Pulmonary artery endothelial cell (primary cell): ENCODE data around the gene GPRC5C. TPM values are rescaled to one million over a fixed set of nuclear protein-coding genes. Genes with fewer than 3 reads are reported as not detected.
"Not testable (repeated sequence)": the region's sequence is repeated elsewhere in the genome, so short reads cannot be mapped to it uniquely, and the experiment has no call there.

Experiments
- DNase-seq: peaks from one replicate; pipeline ENCODE4 v3.0.0-alpha.2; 2011; ENCODE audit warnings: low read depth, low spot score
- total RNA-seq: library from RNA; depleted of rRNA; stranded (reverse); fragments of >200 nt; gene quantifications from 2 replicates; pipeline ENCODE4 v1.2.3, GENCODE V29; 2014

The GPRC5C gene
- total RNA-seq, 1 donor from 2014 or later, result not detected

DNA sequence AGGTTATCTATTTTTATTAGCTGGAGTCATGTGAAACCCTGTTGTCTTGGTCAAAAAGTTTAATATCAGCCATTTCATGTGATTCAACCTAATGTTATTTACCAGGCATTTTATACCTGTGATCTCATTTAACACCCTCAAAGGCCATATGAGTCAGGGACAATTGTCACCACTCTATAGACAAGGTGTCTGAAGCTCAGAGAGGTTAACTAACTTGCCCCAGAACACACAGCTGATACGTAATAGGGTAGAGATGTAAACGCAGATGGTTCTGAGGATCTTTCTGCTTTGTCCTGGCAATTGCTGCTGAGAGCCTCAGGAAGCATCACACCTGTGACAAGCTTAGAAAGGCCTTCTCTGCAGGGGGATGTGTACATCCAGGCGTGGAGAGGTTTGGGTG lies 39.5 kb downstream of the GPRC5C start:
- no peak for DNase-seq

DNA sequence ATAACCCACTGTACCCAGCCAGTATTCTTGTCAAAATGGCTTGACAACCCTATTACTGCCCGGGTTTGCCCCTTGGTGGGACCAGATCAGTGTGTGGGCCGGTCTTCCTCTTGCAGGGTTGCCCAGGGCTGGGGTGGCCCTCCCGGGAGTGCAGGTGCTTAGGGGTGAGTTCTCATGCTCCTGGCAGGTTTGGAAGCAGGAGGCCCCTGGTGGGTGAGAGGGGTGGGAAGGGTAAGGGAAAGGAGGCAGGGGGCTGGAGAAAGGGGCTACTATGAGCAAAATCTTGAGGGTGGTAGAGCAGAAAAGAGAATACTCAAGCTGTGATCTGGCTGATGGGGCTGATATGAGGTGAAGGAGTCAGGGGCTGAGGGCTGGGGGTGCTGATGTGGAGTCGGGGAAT lies 41.0 kb downstream of the GPRC5C start:
- no peak for DNase-seq

DNA sequence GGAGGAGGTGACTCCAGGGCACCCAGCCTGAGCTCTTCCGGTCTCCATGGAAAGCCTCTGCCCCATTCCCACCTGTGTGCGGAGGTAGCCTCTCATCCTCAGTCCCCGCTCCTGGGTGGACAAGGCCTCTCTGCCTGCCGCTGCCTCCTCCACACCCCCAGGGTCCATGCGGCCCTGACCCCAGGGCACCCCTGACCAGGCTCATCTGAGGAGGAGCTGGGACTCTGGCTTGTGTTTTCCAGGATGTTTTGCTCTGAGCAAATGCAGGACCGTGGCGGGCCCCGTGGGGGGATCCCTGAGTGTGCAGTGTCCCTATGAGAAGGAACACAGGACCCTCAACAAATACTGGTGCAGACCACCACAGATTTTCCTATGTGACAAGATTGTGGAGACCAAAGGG lies 41.4 kb downstream of the GPRC5C start:
- no peak for DNase-seq

DNA sequence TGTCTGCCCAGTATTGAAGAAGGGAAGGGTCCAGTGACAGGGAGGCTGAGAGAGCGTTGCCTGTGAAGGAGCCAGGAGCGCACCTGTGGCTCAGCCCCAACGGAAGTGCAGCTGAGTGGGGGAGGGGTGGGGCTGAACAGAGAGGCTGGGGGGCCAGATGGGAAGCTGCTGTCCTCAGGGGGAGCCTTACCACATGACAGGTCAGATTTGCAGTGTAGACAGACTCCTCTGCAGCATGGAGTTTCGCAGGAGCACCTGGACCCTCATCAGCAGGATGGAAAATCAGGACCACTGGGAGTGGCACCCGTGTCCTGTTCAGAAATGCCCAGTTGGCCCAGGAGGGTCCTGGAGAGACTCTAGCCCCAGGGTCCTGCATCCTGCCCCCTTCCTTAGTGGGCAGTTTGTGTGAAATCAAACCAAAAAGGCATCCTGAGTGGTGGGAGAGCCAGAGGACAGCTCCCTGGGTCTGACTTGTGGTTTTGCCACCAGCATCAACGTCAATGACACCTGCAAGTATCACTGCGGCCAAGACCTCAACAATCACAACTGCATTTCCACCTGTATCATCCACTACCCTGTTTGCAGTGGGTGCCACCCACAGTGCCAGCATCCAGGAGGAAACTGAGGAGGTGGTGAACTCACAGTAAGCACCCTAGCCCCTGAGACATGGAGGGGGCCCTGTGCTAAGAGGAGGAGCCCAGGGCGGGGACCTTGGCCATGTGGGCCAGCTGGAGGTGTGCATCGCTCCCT lies 42.3 kb downstream of the GPRC5C start:
- no peak for DNase-seq

DNA sequence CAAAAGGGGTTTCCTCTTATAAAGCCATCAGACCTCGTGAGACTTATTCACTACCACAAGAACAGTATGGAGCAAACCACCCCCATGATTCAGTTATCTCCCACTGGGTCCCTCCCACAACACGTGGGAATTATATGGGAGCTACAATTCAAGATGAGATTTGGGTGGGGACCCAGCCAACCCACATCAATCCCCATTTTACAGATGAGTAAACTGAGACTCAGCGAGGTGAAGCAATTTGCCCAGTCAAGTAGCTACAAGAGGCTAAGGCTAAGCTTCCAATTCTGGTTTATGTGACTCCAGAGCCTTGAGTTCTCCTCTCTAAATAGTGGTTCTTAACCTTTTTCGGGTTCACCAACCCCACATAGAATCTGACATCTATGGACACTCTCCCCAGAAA lies 43.3 kb downstream of the GPRC5C start:
- DNase-seq, result no peak

DNA sequence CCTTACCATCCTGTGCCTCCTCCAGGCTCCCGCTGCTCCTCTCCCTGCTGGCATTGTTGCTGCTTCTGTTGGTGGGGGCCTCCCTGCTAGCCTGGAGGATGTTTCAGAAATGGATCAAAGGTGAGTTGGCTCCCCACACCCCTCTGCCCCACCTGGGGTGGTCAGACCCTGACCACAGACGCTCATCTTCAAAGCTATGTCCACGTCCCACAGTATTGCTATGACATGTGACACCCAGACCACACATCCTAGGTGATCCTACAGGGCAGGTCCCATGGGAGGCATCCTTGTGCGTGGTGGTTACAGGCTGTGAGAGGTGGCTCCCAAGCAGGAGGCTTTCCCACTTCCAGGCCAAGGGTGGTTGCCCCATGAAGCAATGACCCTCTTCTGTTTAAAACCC lies 45.5 kb downstream of the GPRC5C start:
- DNase-seq, result no peak

DNA sequence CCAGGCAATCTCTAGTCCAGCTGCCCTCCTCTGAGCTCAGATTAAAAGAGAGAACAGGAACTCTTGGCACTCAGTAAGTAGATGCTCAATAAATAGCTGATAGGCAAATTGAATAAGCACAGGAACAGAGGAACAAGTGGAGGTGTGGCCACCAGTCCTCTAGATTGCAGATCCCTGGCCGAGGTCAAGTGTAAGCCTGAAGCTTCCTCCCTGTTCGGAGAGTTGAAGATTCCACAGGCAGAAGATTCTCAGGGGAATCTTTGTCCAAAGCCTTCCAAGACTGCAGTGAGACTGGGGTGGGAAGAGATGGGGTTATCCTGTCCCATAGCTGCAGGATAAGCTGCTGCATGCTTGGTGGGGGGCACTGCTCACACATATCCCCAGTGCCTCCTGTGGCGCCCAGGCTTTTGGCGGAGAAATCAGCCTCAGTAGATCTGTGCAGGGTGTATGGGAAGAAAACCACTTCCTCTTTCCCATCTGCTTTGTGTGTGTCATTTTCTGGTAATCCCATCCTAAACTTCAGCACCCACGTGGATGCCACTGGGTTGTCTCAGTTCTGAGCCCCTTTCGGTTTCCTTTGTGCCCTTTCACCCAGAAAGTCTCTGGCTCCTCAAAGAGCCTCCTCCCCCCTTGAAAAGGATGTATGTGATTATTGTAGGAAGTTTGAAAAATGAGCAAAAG lies 46.7 kb downstream of the GPRC5C start:
- DNase-seq, result no peak

DNA sequence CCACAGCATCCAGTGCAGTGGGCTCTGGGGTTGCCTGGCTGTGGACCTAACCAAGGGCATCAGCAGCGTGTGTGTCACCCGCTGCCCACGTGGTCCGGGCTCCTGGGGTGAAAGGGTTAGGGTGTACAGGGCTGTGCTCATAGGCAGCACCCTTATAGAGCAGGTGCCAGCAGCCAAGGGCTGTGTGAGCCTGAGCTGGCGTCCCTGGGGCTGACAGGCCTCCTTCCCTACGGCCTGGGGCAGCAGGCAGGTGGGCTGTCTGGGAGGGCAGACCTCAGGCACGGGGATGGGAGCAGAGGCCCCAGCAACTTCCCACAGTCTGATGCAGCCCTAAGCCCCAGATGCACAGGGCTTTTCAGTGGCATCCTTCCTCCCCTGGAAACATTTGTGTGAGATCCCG lies 48.4 kb downstream of the GPRC5C start:
- DNase-seq, result no peak

DNA sequence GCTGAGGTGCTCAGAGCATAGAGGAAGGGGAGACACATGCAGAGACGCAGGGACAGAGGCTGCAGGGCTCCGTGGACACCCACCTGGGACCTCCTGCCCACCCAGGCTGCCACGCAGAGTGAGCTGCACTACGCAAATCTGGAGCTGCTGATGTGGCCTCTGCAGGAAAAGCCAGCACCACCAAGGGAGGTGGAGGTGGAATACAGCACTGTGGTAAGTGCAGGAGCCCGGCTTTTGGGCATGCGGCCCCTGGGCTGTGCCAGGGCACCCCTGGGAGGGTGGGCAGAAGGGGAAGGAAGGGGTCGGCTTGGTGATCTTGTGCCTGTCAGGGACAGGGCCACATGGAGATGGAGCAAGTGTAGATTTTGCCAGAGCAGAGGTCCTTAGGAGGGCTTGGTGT lies 49.7 kb downstream of the GPRC5C start:
- no peak for DNase-seq

DNA sequence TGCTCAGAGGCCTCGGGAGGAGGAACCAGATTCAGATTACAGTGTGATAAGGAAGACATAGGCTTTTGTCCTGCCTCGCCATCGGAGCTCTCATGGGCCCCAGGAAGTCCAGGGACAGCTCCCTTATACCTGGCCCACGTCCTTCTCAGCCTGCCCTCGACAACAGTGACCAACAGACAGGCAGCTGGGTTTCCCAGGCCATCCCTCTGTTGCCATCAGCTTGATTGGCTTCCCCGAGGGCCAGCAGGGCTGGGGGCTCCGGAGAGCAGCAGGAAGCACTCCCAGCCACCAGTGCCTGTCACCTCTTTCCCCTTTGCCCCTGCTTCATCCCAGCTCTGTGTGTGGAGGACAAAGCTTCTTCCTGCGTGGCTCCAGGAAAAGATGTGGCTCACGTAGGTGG lies 52.2 kb downstream of the GPRC5C start:
- no peak for DNase-seq

DNA sequence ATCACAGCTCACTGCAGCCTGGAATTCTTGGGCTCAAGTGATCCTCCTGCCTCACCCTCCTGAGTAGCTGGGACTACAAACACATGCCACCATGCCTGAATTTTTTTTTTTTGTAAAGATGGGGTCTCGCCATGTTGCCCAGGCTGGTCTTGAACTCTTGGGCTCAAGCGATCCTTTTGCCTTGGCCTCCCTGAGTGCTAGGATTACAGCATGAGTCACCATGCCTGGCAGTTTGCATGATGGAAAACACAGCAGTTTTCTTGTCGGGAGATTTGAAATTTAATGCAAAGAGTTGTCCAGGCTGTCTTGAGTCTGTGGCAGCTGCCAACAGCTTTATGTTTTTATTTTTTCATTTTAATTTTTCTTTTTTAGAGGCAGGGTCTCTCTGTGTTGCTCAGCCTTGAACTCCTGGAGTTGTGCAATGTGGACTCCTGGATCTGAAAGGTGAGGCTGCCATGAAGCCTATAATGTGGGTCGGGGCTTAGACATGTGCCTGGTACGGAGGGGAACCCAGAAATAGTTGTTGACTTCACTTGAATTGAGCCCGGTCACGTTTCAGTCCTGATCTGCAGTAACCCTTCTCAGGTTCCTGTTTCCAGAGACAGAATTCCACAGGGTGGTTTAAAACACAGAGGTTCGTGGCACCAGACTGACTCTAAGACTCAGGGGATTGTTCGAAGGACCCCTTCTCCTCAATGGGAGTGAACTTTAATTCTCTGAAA lies 53.3 kb downstream of the GPRC5C start:
- DNase-seq, result no peak

DNA sequence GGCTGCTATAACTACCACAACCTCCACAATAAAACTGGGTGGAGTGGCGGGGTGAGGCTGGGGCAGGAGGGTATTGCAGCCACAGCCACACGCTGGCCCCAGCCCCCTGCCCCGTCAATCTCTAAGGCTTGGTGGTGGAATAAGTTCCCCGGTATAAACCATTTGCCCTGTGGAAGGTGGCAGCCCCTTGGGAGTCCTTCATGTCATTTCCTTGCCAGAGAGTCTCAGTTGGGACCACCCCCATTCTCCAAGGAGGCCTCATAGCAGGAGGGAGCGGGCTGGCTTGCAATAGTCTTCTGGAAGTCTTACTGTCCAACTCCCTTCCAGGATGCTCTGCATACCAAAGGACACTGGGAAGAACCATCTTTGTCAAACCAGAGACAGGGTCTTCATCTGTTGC lies 54.0 kb downstream of the GPRC5C start:
- DNase-seq, result no peak

DNA sequence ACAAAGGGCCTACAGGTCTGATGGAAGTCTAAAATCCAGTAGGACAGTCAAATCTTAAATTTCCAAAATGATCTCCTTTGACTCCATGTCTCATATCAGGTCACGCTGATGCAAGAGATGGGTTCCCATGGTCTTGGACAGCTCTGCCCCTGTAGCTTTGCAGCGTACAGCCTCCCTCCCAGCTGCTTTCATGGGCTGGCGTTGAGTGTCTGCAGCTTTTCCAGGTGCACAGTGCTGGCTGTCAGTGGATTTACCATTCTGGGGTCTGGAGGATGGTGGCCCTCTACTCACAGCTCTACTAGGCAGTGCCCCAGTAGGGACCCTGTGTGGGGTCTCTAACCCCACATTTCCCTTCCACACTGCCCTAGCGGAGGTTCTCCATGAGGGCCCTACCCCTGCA lies 56.4 kb downstream of the GPRC5C start:
- DNase-seq, result not testable (repeated sequence)

DNA sequence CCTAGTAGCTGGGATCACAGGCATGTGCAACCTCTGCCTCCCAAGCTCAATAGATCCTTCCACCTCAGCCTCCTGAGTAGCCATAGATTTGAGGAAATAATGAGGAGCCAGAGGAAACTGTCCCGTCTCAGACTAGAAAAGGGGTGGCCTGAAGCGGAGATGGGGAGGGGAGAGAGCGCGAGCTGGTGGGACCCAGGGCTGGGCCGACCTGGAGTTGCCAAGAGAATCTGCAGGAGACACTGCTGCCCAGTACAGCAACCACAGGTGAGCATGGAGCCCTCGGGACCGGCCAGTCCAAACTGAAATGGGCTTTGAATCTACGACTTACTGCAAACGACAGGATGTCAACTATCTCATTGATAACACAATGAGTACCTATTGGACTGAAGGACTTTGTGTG lies 58.8 kb downstream of the GPRC5C start:
- no peak for DNase-seq

DNA sequence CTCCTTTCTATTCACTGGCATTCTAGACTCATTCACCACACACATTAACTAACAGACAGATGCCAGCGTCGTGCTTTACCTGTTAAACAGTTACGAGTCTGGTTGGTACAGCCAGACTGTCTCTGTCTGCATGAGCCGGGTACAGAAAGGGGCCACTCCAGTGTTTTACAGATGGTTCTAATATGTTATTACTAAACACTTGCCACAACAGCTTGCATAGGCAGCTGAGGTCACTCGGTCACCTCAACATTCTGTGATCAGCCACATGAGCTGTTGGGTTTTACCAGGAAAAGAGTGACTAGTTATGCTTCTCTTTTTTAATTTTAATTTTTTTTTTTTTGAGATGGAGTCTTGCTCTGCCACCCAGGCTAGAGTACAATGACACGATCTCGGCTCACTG lies 59.7 kb downstream of the GPRC5C start:
- no peak for DNase-seq

DNA sequence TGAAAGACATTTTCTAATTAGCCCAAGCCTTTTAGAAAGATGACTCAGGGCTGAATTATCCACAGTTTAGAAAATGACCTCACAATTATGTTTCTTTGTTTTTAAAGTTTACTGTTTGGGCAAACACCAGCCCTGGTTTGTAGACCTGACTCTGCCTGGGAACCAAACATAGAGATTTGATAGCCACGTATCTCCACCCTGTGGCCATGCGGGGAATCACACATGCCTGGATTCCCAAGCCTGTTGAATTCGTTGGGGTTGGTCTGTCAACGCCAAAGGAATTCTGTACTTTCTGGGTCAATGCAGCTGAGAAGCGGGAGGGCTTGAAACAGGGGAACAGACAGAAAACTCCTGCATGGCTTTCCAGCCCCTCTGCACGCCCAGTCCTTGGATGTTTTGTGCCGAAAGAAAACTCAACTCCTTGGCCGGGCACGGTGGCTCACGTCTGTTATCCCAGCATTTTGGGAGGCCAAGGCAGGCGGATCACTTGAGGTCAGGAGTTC lies 61.5 kb downstream of the GPRC5C start:
- no peak for DNase-seq

Other genes with a start within 250 kb of the GPRC5C start
- gene RPL38, start 228.4 kb upstream of the GPRC5C start, total RNA-seq, result 1,972 and 3,919 TPM in 2 replicates
- 0.79 and 1.1 TPM in 2 replicates for gene TTYH2, start 218.5 kb upstream of the GPRC5C start, total RNA-seq
- not detected in 2 replicates for gene DNAI2, start 157.9 kb upstream of the GPRC5C start, total RNA-seq
- gene KIF19, start 105.9 kb upstream of the GPRC5C start, total RNA-seq, result 1.4 and 2.0 TPM in 2 replicates
- not detected in 2 replicates for gene BTBD17, start 70.2 kb upstream of the GPRC5C start, total RNA-seq
- gene GPR142, start 64.6 kb upstream of the GPRC5C start, total RNA-seq, result not detected in 2 replicates
- gene CD300A, start 34.5 kb downstream of the GPRC5C start, total RNA-seq, result not detected in 2 replicates
- not detected in 2 replicates for gene CD300LB, start 99.4 kb downstream of the GPRC5C start, total RNA-seq
- gene CD300C, start 114.0 kb downstream of the GPRC5C start, total RNA-seq, result not detected in 2 replicates
- gene CD300H, start 135.4 kb downstream of the GPRC5C start, total RNA-seq, result not detected in 2 replicates
- gene CD300LD, start 160.2 kb downstream of the GPRC5C start, total RNA-seq, result not detected in 2 replicates
- not detected in 2 replicates for gene CD300E, start 191.7 kb downstream of the GPRC5C start, total RNA-seq